SU-DHL-6 (cell line): ENCODE measurements around the gene RTN4R.
"Not testable (repeated sequence)": the region's sequence is repeated elsewhere in the genome, so short reads cannot be mapped to it uniquely, and the experiment has no call there.

Experiments used
- H2AFZ ChIP-seq: fragments of 200-600 bp; sonication (generic); 2 replicates; pipeline ENCODE4 v1.6.1; 2014; ENCODE audit warnings: low read depth, mild to moderate bottlenecking, moderate library complexity, mixed read lengths, antibody characterized with exemption, low read length; ENCODE audit not compliant: severe bottlenecking
- H3F3A ChIP-seq: fragments of 200-600 bp; shearing (Covaris generic); 2 replicates; pipeline ENCODE4 v1.6.0; 2016; ENCODE audit warnings: antibody characterized with exemption, mild to moderate bottlenecking; ENCODE audit not compliant: insufficient read depth
- H3K27ac ChIP-seq: fragments of 200-600 bp; sonication (generic); 2 replicates; pipeline ENCODE4 v1.5.1; 2016; ENCODE audit warnings: low read depth, mild to moderate bottlenecking, low read length, moderate library complexity, mixed read lengths
- H3K27me3 ChIP-seq: fragments of 200-600 bp; sonication (generic), shearing (Covaris generic); 2 replicates; pipeline ENCODE4 v1.6.0; 2014; ENCODE audit warnings: mild to moderate bottlenecking, low read length
- H3K36me3 ChIP-seq: fragments of 200-600 bp; sonication (generic); 2 replicates; pipeline ENCODE4 v1.6.1; 2014; ENCODE audit warnings: mild to moderate bottlenecking, low read length, mixed read lengths
- H3K4me2 ChIP-seq: fragments of 300-600, 200-600 bp; shearing (Covaris generic), sonication (generic); 2 replicates; pipeline ENCODE4 v1.6.0; 2014; ENCODE audit warnings: low read length, low read depth, mild to moderate bottlenecking; ENCODE audit not compliant: poor library complexity, severe bottlenecking
- H3K4me3 ChIP-seq: fragments of 200-600 bp; sonication (generic); 2 replicates; pipeline ENCODE4 v1.5.1; 2014; ENCODE audit warnings: antibody characterized with exemption, low read length, mild to moderate bottlenecking, mixed read lengths; ENCODE audit not compliant: insufficient read depth, poor library complexity, severe bottlenecking
- H3K79me2 ChIP-seq: fragments of 200-600 bp; sonication (generic); 2 replicates; pipeline ENCODE4 v1.6.1; 2014; ENCODE audit warnings: mild to moderate bottlenecking, low read length, moderate library complexity; ENCODE audit not compliant: insufficient read depth
- H3K9ac ChIP-seq: fragments of 200-600 bp; sonication (generic); 2 replicates; pipeline ENCODE4 v1.7.0; 2014; ENCODE audit warnings: mild to moderate bottlenecking, low read length
- H3K9me2 ChIP-seq: fragments of 200-600 bp; sonication (generic); replicated peaks from 2 replicates; pipeline ENCODE4 v1.6.1; 2014; ENCODE audit warnings: low read length; ENCODE audit not compliant: insufficient read depth
- H3K9me3 ChIP-seq: fragments of 200-600 bp; sonication (generic); 2 replicates; pipeline ENCODE4 v1.6.1; 2014; ENCODE audit warnings: low read length, mixed read lengths; ENCODE audit not compliant: insufficient read depth
- H4K20me1 ChIP-seq: fragments of 200-600 bp; sonication (generic); 2 replicates; pipeline ENCODE4 v1.6.1; 2014; ENCODE audit warnings: low read depth, mild to moderate bottlenecking, antibody characterized with exemption, low read length, moderate library complexity, mixed read lengths
- EZH2phosphoT487 ChIP-seq: fragments of 200-600 bp; sonication (generic), shearing (Covaris generic); conservative IDR thresholded peaks from 2 replicates; pipeline ENCODE4 v1.6.1; 2018; ENCODE audit warnings: mild to moderate bottlenecking, antibody characterized with exemption, low read length, moderate library complexity, mixed read lengths
- TF ChIP-seq, protein P1 (sequence below): fragments of 200-600 bp; sonication (generic); IDR thresholded peaks from one replicate; pipeline ENCODE4 v1.5.1; 2017; ENCODE audit warnings: antibody characterized with exemption, mild to moderate bottlenecking, low read length, moderate library complexity; ENCODE audit not compliant: insufficient read depth, poor library complexity, severe bottlenecking

RTN4R gene

DNA sequence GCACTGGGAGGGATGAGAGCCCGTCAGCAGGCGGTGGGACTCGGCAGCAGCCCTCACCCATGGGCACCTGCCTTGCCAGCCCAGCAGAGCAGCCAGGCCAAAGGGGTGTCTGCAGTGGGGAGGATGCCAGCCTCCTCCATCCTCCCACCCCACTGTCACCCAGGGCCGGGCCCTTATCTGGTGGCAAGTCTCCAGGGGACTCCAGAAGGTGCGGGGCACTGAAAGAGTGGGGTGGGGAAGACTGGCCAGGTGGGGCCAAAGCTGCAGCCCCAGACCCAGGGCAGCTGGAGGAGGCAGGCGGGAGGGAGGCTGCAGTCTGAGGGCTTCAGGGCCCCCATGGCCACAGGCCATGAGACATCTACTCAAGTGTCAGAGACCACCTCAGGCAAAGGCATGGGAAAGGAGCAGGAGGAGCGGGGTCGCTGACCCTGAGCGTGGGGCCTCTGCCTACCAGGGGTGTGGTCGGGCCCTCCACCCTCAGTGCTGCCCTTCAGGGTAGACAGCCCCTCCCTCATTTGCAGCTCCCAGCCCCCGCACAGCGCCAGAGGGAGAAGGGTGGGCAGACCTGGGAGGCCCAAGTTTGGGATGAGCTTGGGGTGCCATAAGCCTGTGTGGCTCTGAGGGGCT lies 48.2 kb upstream of the RTN4R start:
- Histone ChIP-seq H3F3A (no peaks in the 10 kb centered on the region), H2AFZ (no peak overlapping the region), H3K27me3 (no peaks in the 10 kb centered on the region), H3K4me2 (no peak overlapping the region), H3K4me3 (no peak overlapping the region), H3K9me2 (no peaks in the 10 kb centered on the region), H3K36me3 (no peaks in the 10 kb centered on the region), H4K20me1 (no peaks in the 10 kb centered on the region), H3K27ac (no peak overlapping the region), H3K79me2 (no peaks in the 10 kb centered on the region), H3K9me3 (no peaks in the 10 kb centered on the region), H3K9ac (no peak overlapping the region)
- TF ChIP-seq, protein P1, sequence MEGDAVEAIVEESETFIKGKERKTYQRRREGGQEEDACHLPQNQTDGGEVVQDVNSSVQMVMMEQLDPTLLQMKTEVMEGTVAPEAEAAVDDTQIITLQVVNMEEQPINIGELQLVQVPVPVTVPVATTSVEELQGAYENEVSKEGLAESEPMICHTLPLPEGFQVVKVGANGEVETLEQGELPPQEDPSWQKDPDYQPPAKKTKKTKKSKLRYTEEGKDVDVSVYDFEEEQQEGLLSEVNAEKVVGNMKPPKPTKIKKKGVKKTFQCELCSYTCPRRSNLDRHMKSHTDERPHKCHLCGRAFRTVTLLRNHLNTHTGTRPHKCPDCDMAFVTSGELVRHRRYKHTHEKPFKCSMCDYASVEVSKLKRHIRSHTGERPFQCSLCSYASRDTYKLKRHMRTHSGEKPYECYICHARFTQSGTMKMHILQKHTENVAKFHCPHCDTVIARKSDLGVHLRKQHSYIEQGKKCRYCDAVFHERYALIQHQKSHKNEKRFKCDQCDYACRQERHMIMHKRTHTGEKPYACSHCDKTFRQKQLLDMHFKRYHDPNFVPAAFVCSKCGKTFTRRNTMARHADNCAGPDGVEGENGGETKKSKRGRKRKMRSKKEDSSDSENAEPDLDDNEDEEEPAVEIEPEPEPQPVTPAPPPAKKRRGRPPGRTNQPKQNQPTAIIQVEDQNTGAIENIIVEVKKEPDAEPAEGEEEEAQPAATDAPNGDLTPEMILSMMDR, result no peak
- TF ChIP-seq EZH2phosphoT487, result no peak

DNA sequence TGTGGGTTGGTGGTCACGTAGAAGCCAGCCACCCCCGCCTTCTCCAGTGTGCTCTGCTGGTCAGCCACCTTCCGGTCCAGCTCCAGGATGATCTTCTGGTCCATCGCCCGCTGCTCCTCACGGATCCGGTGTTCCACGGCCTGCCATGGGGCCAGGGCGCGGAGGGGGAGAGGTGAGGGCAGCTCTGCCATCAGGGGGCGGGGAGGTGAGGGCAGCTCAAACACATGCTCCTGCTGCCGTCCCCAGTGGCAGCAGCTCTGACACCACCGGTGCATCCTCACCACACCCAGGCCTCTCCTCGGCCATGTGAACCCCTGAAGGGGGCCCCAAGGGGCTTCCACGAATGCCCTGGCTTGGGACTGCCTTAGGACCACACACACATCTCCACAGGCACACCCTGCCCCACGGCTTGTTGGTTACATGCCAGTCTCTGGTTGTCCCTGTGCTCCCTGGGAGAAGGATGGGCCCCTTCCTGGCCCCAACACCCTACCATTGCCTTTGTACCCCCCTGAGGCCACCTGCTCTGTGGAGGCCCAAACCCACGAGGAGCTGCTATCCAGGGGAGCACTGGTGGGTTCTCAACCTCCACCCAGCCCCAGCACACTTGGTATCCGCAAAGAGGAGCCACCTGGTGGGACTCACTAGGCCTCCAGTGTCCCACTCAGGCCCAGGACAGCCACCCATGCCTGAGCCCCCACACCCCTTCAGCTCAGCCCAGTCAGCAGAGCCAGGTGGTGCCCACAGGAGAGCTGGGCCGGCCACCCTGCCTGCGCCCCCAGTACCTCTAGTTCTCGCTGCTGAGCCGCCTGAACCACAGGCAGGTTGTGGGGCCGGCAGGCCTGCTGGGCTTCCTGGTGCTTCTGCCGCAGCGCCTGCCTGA lies 47.5 kb upstream of the RTN4R start:
- Histone ChIP-seq H4K20me1 (no peaks in the 10 kb centered on the region), H2AFZ (no peak overlapping the region), H3F3A (no peaks in the 10 kb centered on the region), H3K9me2 (no peaks in the 10 kb centered on the region), H3K4me2 (no peak overlapping the region), H3K9ac (no peak overlapping the region), H3K9me3 (no peaks in the 10 kb centered on the region), H3K4me3 (no peak overlapping the region), H3K79me2 (no peaks in the 10 kb centered on the region), H3K27ac (no peak overlapping the region), H3K36me3 (no peaks in the 10 kb centered on the region), H3K27me3 (no peaks in the 10 kb centered on the region)
- TF ChIP-seq, protein P1, result no peak
- TF ChIP-seq EZH2phosphoT487, result no peak

DNA sequence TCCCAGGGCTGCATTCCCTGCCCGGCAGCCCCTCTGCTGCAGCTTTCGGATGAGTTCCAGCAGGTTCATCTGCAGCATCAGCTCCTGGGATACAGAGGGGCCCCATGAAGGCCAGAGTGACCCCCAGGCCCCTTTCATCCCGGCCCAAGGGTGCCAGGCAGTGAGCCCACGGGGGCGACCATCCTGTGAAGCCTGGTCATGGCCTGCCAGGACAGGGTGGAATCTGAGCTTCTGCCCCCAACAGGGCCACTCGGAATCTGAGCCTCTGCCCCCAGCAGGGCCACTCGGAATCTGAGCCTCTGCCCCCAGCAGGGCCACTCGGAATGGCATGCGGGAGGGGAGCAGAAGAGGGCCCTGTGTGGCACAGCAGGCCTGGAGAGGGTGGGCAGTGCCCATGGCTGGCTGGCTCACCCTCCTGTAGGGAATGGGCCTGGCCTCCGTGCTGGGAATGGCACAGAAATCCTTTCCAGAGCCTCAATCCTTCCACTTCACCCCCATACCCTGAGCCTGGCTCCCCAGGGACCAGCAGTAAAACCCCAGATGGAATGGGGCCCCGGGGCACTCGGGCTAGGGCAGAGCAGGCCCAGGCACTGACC lies 46.7 kb upstream of the RTN4R start:
- H3F3A ChIP-seq, H3K79me2 ChIP-seq, H3K27me3 ChIP-seq, H3K4me3 ChIP-seq, H3K4me2 ChIP-seq, H2AFZ ChIP-seq, H4K20me1 ChIP-seq, H3K27ac ChIP-seq, H3K9me3 ChIP-seq, H3K36me3 ChIP-seq, H3K9ac ChIP-seq, H3K9me2 ChIP-seq: not testable (repeated sequence)

DNA sequence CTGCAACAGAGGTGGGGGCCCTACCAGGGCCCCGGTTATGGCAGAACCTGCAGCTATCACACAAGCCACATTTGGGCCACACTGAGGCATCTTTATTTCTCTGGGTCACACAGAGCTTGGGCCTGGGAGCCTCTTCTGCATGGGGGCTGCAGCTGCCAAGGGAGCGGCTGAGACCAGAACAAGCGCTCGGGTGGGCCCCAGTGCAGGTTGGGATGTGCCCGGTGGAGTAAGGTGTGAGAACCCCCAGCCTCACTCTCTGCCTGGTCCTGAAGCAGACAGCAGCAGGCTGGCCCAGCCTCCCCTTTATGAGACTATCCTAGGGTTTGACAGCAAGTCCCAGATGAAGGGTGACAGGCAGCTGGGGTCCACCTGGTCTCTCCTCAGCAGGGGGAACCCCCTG lies 46.1 kb upstream of the RTN4R start:
- H3K27me3 ChIP-seq, H2AFZ ChIP-seq, H3K79me2 ChIP-seq, H3K4me2 ChIP-seq, H3K9me3 ChIP-seq, H3F3A ChIP-seq, H3K9ac ChIP-seq, H3K4me3 ChIP-seq, H3K9me2 ChIP-seq, H3K36me3 ChIP-seq, H4K20me1 ChIP-seq, H3K27ac ChIP-seq: not testable (repeated sequence)

DNA sequence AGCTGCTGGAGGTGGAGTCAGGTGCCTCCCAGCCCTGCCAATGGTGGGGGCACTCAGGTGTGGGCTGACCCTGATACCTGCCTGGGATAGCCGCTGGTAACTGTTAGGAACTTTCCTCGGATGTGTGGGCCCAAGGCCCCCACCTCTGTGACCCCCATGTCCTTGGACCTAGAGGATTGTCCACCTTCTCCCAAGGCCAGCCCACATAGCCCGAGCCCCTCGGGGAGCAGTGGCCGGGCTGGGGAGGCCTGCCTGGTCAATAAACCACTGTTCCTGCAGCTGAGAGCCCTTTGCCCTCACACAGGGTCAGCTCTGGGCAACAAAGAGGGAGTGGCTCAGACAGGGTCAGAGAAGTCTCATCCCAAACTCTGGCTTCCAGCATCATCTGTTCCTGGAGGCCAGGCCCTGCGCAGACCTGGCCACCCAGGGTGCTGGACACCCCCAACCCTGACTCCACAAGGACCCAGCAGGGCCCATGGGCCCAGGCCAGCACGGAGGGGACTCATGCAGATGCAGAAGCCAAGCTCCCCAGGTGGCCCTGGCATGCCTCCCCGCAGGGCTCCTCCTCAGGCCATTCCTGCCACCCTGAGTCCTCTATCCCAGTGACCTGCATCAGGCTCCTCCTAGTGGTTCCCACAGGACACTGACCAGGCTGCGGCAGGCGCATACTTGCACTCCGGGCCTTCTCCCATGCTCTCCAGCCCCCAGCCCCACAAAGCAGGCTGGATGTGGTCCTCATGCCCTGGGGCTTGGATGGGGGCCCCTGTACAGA lies 45.4 kb upstream of the RTN4R start:
- not testable (repeated sequence) for H3K27ac ChIP-seq, H3K36me3 ChIP-seq, H3K9me3 ChIP-seq, H2AFZ ChIP-seq, H3K9me2 ChIP-seq, H3F3A ChIP-seq, H4K20me1 ChIP-seq, H3K9ac ChIP-seq, H3K4me2 ChIP-seq, H3K27me3 ChIP-seq, H3K4me3 ChIP-seq, H3K79me2 ChIP-seq
